IMR-90 (cell line): Measurements from ENCODE around the gene CCDC137.

Source experiments
- CEBPB ChIP-seq: IDR thresholded peaks from 2 replicates; pipeline ENCODE4 v1.6.1; 2012; ENCODE audit warnings: low read depth, low read length, improper control_type of control experiment
- MXI1 ChIP-seq: IDR thresholded peaks from 2 replicates; pipeline ENCODE4 v1.6.1; 2012; ENCODE audit warnings: low read depth, mild to moderate bottlenecking, low read length, moderate library complexity, borderline replicate concordance
- RAD21 ChIP-seq: IDR thresholded peaks from 2 replicates; pipeline ENCODE4 v1.6.1; 2012; ENCODE audit warnings: low read length, improper control_type of control experiment
- RFX5 ChIP-seq: IDR thresholded peaks from 2 replicates; pipeline ENCODE4 v1.8.0; 2012; ENCODE audit warnings: low read depth, mild to moderate bottlenecking, low read length, moderate library complexity
- SMC3 ChIP-seq: fragments of 150-350 bp; IDR thresholded peaks from 2 replicates; pipeline ENCODE4 v1.6.1; 2016; ENCODE audit warnings: low read depth, mild to moderate bottlenecking, antibody characterized with exemption, low read length, moderate library complexity
- TF ChIP-seq, protein P1 (sequence below): conservative IDR thresholded peaks from 2 replicates; pipeline ENCODE4 v1.5.1; 2012; ENCODE audit warnings: mild to moderate bottlenecking, low read depth, low read length, improper control_type of control experiment
- TF ChIP-seq, protein P2 (sequence below): fragments of 150-350 bp; IDR thresholded peaks from 2 replicates; pipeline ENCODE4 v1.6.1; 2017; ENCODE audit warnings: mild to moderate bottlenecking, antibody characterized with exemption, low read length, low read depth
- TF ChIP-seq, protein P3 (sequence below): fragments of 150-350 bp; IDR thresholded peaks from 2 replicates; pipeline ENCODE4 v1.6.1; 2016; ENCODE audit warnings: low read depth, mild to moderate bottlenecking, low read length, moderate library complexity, borderline replicate concordance

DNA sequence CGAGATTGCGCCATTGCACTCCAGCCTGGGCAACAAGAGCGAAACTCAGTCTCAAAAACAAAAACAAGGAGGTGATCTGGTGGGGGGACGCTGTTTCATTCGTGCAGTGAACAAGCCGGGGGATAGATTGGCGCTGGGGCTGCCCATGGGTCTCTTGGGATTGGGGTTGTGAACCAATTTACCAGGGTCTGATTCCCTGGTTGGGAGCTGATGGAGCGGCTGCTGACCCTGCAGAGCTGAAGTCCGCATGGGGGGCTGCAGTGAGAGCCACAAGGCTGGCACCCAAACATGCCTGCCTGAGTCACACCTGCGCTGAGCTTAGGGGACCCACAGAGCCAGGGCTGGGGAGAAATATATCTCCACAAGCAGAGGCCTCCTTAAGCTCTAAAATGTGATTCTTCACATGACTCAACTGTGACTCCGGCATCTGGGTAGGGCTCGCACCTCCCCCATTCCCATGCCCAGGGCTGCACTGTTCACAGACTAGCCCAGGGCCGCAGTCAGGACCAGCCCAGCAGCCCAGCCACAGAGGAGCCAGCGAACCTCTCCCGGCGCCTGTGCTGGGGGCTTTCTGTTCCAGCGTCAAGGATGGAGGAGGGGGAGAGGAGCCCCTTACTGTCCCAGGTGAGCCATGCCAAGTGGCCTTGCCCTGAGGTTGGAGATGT is 24.6 kb upstream of the CCDC137 start:
- TF ChIP-seq, protein P1, sequence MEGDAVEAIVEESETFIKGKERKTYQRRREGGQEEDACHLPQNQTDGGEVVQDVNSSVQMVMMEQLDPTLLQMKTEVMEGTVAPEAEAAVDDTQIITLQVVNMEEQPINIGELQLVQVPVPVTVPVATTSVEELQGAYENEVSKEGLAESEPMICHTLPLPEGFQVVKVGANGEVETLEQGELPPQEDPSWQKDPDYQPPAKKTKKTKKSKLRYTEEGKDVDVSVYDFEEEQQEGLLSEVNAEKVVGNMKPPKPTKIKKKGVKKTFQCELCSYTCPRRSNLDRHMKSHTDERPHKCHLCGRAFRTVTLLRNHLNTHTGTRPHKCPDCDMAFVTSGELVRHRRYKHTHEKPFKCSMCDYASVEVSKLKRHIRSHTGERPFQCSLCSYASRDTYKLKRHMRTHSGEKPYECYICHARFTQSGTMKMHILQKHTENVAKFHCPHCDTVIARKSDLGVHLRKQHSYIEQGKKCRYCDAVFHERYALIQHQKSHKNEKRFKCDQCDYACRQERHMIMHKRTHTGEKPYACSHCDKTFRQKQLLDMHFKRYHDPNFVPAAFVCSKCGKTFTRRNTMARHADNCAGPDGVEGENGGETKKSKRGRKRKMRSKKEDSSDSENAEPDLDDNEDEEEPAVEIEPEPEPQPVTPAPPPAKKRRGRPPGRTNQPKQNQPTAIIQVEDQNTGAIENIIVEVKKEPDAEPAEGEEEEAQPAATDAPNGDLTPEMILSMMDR = no peak
- TF ChIP-seq, protein P2, sequence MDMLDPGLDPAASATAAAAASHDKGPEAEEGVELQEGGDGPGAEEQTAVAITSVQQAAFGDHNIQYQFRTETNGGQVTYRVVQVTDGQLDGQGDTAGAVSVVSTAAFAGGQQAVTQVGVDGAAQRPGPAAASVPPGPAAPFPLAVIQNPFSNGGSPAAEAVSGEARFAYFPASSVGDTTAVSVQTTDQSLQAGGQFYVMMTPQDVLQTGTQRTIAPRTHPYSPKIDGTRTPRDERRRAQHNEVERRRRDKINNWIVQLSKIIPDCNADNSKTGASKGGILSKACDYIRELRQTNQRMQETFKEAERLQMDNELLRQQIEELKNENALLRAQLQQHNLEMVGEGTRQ = peak; percentile 64
- TF ChIP-seq RAD21 (0 out of 2 replicates have a peak, but pooled peaks have one; percentile 6), CEBPB (0 out of 2 replicates have a peak, but pooled peaks have one; percentile 53), SMC3 (0 out of 2 replicates have a peak, but pooled peaks have one; percentile 19), RFX5 (no peak), MXI1 (no peak)
- TF ChIP-seq, protein P3, sequence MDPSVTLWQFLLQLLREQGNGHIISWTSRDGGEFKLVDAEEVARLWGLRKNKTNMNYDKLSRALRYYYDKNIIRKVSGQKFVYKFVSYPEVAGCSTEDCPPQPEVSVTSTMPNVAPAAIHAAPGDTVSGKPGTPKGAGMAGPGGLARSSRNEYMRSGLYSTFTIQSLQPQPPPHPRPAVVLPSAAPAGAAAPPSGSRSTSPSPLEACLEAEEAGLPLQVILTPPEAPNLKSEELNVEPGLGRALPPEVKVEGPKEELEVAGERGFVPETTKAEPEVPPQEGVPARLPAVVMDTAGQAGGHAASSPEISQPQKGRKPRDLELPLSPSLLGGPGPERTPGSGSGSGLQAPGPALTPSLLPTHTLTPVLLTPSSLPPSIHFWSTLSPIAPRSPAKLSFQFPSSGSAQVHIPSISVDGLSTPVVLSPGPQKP = no peak
